Activated T-cell treated with anti-CD3 and anti-CD28 coated beads, Interleukin-2, amount 50 U/mL, for 4 hours (primary cell): ENCODE data around the gene DLGAP4. TPM values are rescaled to one million over a fixed set of nuclear protein-coding genes. Genes with fewer than 3 reads are reported as not detected.

ENCODE experiments used
- ATAC-seq, 2 donors: fragments of 200-7000 bp; cut with Tn5 transposase; one replicate each; pipeline ENCODE4 v1.10.0; 2021
- DNase-seq: peaks from one replicate; pipeline ENCODE4 v3.0.0-alpha.2; 2020
- H3K27me3 Mint-ChIP-seq: one replicate; pipeline ENCODE4 v1.8.0; 2021; ENCODE audit warnings: low read depth, mixed read lengths
- H3K36me3 Mint-ChIP-seq: one replicate; pipeline ENCODE4 v1.8.0; 2022; ENCODE audit warnings: mixed read lengths; ENCODE audit not compliant: insufficient read depth
- H3K4me1 Mint-ChIP-seq: one replicate; pipeline ENCODE4 v1.8.0; 2021; ENCODE audit warnings: low read depth, mixed read lengths
- H3K4me3 Mint-ChIP-seq: one replicate; pipeline ENCODE4 v1.8.0; 2021; ENCODE audit warnings: mild to moderate bottlenecking, moderate library complexity, mixed read lengths
- H3K9me3 Mint-ChIP-seq: one replicate; pipeline ENCODE4 v1.8.0; 2021; ENCODE audit warnings: mixed read lengths
- total RNA-seq, 3 donors: library from RNA; stranded (reverse); gene quantifications; one replicate each; pipeline ENCODE4 v1.2.1, GENCODE V29; 2021

The DLGAP4 gene
- total RNA-seq, 3 donors from 2014 or later: 11.6 to 18.4 (median 12.3) TPM

GRCh38 chr20:36565520-36565919 is 259.4 kb downstream of the DLGAP4 start:
- Mint-ChIP-seq H3K36me3 (no peaks in the 10 kb centered on the region), H3K9me3 (peaks cover 4% of the 10 kb centered on the region), H3K4me3 (no peak overlapping the region), H3K4me1 (no peaks in the 10 kb centered on the region), H3K27me3 (no peaks in the 10 kb centered on the region)
- DNase-seq (no peak), ATAC-seq (no peak)

- peaks cover 19% of the 10 kb centered on the region for H3K4me1 Mint-ChIP-seq
- ATAC-seq (no peak), DNase-seq (no peak)
- peaks cover 4% of the 10 kb centered on the region for H3K9me3 Mint-ChIP-seq
- H3K36me3 Mint-ChIP-seq: peaks cover 3% of the 10 kb centered on the region
- H3K4me3 Mint-ChIP-seq: no peak overlapping the region
- no peaks in the 10 kb centered on the region for H3K27me3 Mint-ChIP-seq
Observed at GRCh38 chr20:36569847-36570429, 263.8 kb downstream of the DLGAP4 start.

GRCh38 chr20:36571564-36572504 is 265.7 kb downstream of the DLGAP4 start:
- Mint-ChIP-seq H3K4me3 (peak overlapping the region; percentile 89), H3K27me3 (no peaks in the 10 kb centered on the region), H3K4me1 (peaks cover 36% of the 10 kb centered on the region), H3K9me3 (no peaks in the 10 kb centered on the region), H3K36me3 (peaks cover 9% of the 10 kb centered on the region)
- DNase-seq (no peak), ATAC-seq (no peak)

DNA sequence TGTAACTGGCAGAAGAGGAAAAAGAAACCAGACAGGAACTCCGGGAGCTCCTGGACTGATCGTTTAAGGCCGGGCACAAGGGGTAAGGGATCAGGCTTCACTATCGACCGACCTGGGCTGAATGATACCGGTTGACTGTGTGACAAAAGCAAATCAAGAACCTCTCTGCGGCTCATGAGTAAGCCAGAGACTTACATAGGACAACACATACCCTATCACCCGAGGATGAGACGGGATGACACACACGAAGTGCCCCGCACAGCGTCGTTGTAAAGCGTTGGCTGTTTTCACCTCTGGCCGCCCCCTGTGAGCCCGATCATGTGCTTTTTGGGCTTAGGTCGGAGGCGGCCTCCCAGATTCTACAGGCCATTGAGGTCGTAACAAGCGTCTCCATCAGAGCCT is 266.6 kb downstream of the DLGAP4 start:
- H3K27me3 Mint-ChIP-seq: no peaks in the 10 kb centered on the region
- peaks cover 36% of the 10 kb centered on the region for H3K4me1 Mint-ChIP-seq
- H3K4me3 Mint-ChIP-seq: peak overlapping the region; percentile 89
- DNase-seq: peak; percentile 65
- no peaks in the 10 kb centered on the region for H3K9me3 Mint-ChIP-seq
- peaks cover 9% of the 10 kb centered on the region for H3K36me3 Mint-ChIP-seq
- peak; percentile 83 to 84 for ATAC-seq

- ATAC-seq (peak; percentile 73 to 78), DNase-seq (peak; percentile 90)
- peaks cover 9% of the 10 kb centered on the region for H3K36me3 Mint-ChIP-seq
- no peaks in the 10 kb centered on the region for H3K9me3 Mint-ChIP-seq
- no peaks in the 10 kb centered on the region for H3K27me3 Mint-ChIP-seq
- peaks cover 36% of the 10 kb centered on the region for H3K4me1 Mint-ChIP-seq
- H3K4me3 Mint-ChIP-seq: peak within 1 kb of the TSS; percentile 95
Observed at GRCh38 chr20:36573103-36573797, 267.1 kb downstream of the DLGAP4 start, which contains the start of gene TGIF2. TGIF2 (plus strand) TSS chr20:36573597; CDS start chr20:36578775, 5,178 bp downstream.

- peaks cover 9% of the 10 kb centered on the region for H3K36me3 Mint-ChIP-seq
- H3K9me3 Mint-ChIP-seq: no peaks in the 10 kb centered on the region
- DNase-seq (peak; percentile 34), ATAC-seq (peak; percentile 0 to 2)
- H3K4me1 Mint-ChIP-seq: peaks cover 38% of the 10 kb centered on the region
- H3K27me3 Mint-ChIP-seq: no peaks in the 10 kb centered on the region
- peak overlapping the region; percentile 95 for H3K4me3 Mint-ChIP-seq
Observed at GRCh38 chr20:36573798-36574365, 267.7 kb downstream of the DLGAP4 start.

- peak overlapping the region; percentile 95 for H3K4me3 Mint-ChIP-seq
- H3K36me3 Mint-ChIP-seq: peaks cover 12% of the 10 kb centered on the region
- DNase-seq: peak; percentile 58
Observed at GRCh38 chr20:36574366-36575135, 268.4 kb downstream of the DLGAP4 start.

DNA sequence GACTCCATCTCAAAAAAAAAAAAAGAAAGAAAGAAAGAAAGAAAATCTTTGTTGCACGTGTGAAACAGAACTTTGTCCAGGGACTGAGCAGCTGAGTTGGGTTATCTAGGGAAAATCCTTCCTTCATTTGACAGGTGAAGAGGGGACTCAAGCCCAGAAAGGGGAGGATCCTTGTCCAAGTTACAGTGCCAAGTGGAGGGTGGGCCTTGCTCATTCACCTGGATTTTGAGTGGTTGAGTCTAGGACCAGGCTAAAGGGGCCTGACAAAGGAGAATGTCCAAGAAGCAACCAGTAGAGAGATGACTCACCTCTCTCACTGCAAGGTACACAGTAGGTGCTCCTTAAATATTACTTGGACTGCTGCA is 269.9 kb downstream of the DLGAP4 start:
- ATAC-seq (no peak), DNase-seq (no peak)
- H3K9me3 Mint-ChIP-seq: no peaks in the 10 kb centered on the region
- H3K27me3 Mint-ChIP-seq: no peaks in the 10 kb centered on the region
- peak overlapping the region; percentile 95 for H3K4me3 Mint-ChIP-seq
- peaks cover 21% of the 10 kb centered on the region for H3K36me3 Mint-ChIP-seq
- H3K4me1 Mint-ChIP-seq: peaks cover 39% of the 10 kb centered on the region

More at GRCh38 chr20:36574366-36575135, 268.4 kb downstream of the DLGAP4 start:
- peak; percentile 1 to 2 for ATAC-seq
- H3K4me1 Mint-ChIP-seq: peaks cover 39% of the 10 kb centered on the region
- H3K27me3 Mint-ChIP-seq: no peaks in the 10 kb centered on the region
- H3K9me3 Mint-ChIP-seq: no peaks in the 10 kb centered on the region

Other genes with a start within 250 kb of the DLGAP4 start
- gene EPB41L1, start 151.6 kb upstream of the DLGAP4 start, total RNA-seq: under 1 TPM; 0.22 to 0.50 (median 0.33) TPM
- gene AAR2, start 69.9 kb upstream of the DLGAP4 start, total RNA-seq: 10 to 100 TPM; 43.8 to 47.8 (median 45.6) TPM
- 1 to 10 TPM in 1 of 3 donors, under 1 TPM in 2; 0.90 to 1.2 (median 0.98) TPM for gene MYL9, start 235.2 kb downstream of the DLGAP4 start, total RNA-seq